ENCODE measurements around the gene ABHD17B. TPM values are rescaled to one million over a fixed set of nuclear protein-coding genes. Genes with fewer than 3 reads are reported as not detected.

Gene ABHD17B
- total RNA-seq, 1 donor from 2014 or later: 23.4 TPM

- no peak overlapping the region for H3K4me3 ChIP-seq (ENCODE audit: low read depth, low read length)
- TF ChIP-seq CTCF (conservative IDR thresholded peaks at IDR 0.05; ENCODE audit: low read depth, low read length): no peak
These were observed 66.2 kb downstream of the ABHD17B start for GRCh38 chr9:71844808-71845207.

GRCh38 chr9:71839668-71840067 lies 71.3 kb downstream of the ABHD17B start:
- no peak for DNase-seq (ENCODE audit: low read depth)

More at GRCh38 chr9:71844808-71845207, 66.2 kb downstream of the ABHD17B start:
- DNase-seq (ENCODE audit: low read depth): no peak

GRCh38 chr9:71835596-71835995 lies 75.4 kb downstream of the ABHD17B start:
- no peak for DNase-seq (ENCODE audit: low read depth)
- no peak overlapping the region for H3K4me3 ChIP-seq (ENCODE audit: low read depth, low read length)
- no peak for TF ChIP-seq CTCF (conservative IDR thresholded peaks at IDR 0.05; ENCODE audit: low read depth, low read length)

More at GRCh38 chr9:71839668-71840067, 71.3 kb downstream of the ABHD17B start:
- H3K4me3 ChIP-seq (ENCODE audit: low read depth, low read length): no peak overlapping the region
- TF ChIP-seq CTCF (conservative IDR thresholded peaks at IDR 0.05; ENCODE audit: low read depth, low read length): no peak

- no peak for DNase-seq (ENCODE audit: low read depth)
- H3K4me3 ChIP-seq (ENCODE audit: low read depth, low read length): no peak overlapping the region
- TF ChIP-seq CTCF (conservative IDR thresholded peaks at IDR 0.05; ENCODE audit: low read depth, low read length): no peak
These were observed 80.1 kb downstream of the ABHD17B start for GRCh38 chr9:71830929-71831328.

- DNase-seq (ENCODE audit: low read depth): no peak
- TF ChIP-seq CTCF (conservative IDR thresholded peaks at IDR 0.05; ENCODE audit: low read depth, low read length): no peak
- no peak overlapping the region for H3K4me3 ChIP-seq (ENCODE audit: low read depth, low read length)
These were observed 80.8 kb downstream of the ABHD17B start for GRCh38 chr9:71830153-71830552.

GRCh38 chr9:71826279-71826678 lies 84.7 kb downstream of the ABHD17B start:
- DNase-seq (ENCODE audit: low read depth): no peak
- TF ChIP-seq CTCF (conservative IDR thresholded peaks at IDR 0.05; ENCODE audit: low read depth, low read length): no peak
- H3K4me3 ChIP-seq (ENCODE audit: low read depth, low read length): no peak overlapping the region

- no peak overlapping the region for H3K4me3 ChIP-seq (ENCODE audit: low read depth, low read length)
- DNase-seq (ENCODE audit: low read depth): no peak
These were observed 86.7 kb downstream of the ABHD17B start for GRCh38 chr9:71824257-71824656.

More at GRCh38 chr9:71824257-71824656, 86.7 kb downstream of the ABHD17B start:
- TF ChIP-seq CTCF (conservative IDR thresholded peaks at IDR 0.05; ENCODE audit: low read depth, low read length): no peak
